ENCODE data around the gene RSRC1. TPM values are rescaled to one million over a fixed set of nuclear protein-coding genes. Genes with fewer than 3 reads are reported as not detected.
A peak's percentile ranks its signal among the peaks of the same experiment; 100 is the strongest.

Gene RSRC1
- total RNA-seq, 4 donors from 2014 or later, result 27.7 to 36.7 (median 31.9) TPM

GRCh38 chr3:158091531-158091930 is 18.4 kb upstream of the RSRC1 start:
- in situ Hi-C loops (cut with MboI; ENCODE audit: low sequenced_read_pairs in 4 of 4) (no loop called here), intact Hi-C loops (cut with DNase I; ENCODE audit: low total_unique reads) (no loop called here)
- H3K4me1 ChIP-seq, result no peaks in the 10 kb centered on the region

DNA sequence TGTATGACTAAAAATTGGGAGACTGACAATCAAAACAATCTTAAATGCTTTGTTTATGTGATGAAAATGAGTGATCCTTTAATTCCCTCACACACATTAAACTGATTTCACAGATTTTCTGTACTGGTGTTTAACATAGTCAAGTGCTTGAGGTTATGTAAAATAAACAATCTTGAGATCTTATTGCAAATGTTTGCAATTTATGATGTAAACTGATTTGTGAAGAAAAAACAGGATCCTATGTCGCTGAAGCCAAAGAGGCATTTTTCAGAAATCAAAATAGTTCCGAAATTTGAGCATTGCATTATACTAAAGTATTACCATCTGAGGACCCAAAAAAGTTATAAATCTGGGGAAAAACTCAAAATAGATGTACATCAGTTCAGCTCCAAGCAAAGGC is 16.4 kb upstream of the RSRC1 start:
- Histone ChIP-seq H3K4me3 (no peak overlapping the region), H3K4me1 (peaks cover 4 to 11% of the 10 kb centered on the region in 2 donors), H3K9me3 (no peaks in the 10 kb centered on the region), H3K27ac (no peak overlapping the region), H3K36me3 (no peaks in the 10 kb centered on the region), H3K27me3 (peaks cover 46 to 62% (median 62%) of the 10 kb centered on the region in 3 donors)
- ATAC-seq (no peak), DNase-seq (no peak)
- intact Hi-C loops (cut with DNase I; ENCODE audit: low total_unique reads), result no loop called here
- in situ Hi-C loops (cut with MboI; ENCODE audit: low sequenced_read_pairs in 4 of 4), result no loop called here
- TF ChIP-seq POLR2A (IDR thresholded peaks at IDR 0.05), result no peak
- TF ChIP-seq, protein P1, sequence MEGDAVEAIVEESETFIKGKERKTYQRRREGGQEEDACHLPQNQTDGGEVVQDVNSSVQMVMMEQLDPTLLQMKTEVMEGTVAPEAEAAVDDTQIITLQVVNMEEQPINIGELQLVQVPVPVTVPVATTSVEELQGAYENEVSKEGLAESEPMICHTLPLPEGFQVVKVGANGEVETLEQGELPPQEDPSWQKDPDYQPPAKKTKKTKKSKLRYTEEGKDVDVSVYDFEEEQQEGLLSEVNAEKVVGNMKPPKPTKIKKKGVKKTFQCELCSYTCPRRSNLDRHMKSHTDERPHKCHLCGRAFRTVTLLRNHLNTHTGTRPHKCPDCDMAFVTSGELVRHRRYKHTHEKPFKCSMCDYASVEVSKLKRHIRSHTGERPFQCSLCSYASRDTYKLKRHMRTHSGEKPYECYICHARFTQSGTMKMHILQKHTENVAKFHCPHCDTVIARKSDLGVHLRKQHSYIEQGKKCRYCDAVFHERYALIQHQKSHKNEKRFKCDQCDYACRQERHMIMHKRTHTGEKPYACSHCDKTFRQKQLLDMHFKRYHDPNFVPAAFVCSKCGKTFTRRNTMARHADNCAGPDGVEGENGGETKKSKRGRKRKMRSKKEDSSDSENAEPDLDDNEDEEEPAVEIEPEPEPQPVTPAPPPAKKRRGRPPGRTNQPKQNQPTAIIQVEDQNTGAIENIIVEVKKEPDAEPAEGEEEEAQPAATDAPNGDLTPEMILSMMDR (IDR thresholded peaks at IDR 0.05 in 4 of 5, conservative IDR thresholded peaks at IDR 0.05 in 1 of 5), result no peak

More at GRCh38 chr3:158091531-158091930, 18.4 kb upstream of the RSRC1 start:
- TF ChIP-seq, protein P1 (IDR thresholded peaks at IDR 0.05 in 4 of 5, conservative IDR thresholded peaks at IDR 0.05 in 1 of 5), result peak in 1 of 5 experiments; percentile 22
- TF ChIP-seq POLR2A (IDR thresholded peaks at IDR 0.05), result no peak
- ATAC-seq, result no peak
- peaks cover 27 to 50% (median 49%) of the 10 kb centered on the region in 3 donors for H3K27me3 ChIP-seq
- H3K4me3 ChIP-seq, result no peak overlapping the region
- H3K9me3 ChIP-seq, result no peaks in the 10 kb centered on the region
- no peak for DNase-seq
- H3K27ac ChIP-seq, result no peak overlapping the region
- H3K36me3 ChIP-seq, result no peaks in the 10 kb centered on the region

GRCh38 chr3:158094235-158095110 is 15.4 kb upstream of the RSRC1 start:
- TF ChIP-seq, protein P1 (IDR thresholded peaks at IDR 0.05 in 4 of 5, conservative IDR thresholded peaks at IDR 0.05 in 1 of 5), result no peak
- no peak for TF ChIP-seq POLR2A (IDR thresholded peaks at IDR 0.05)
- ATAC-seq (no peak), DNase-seq (no peak)
- Histone ChIP-seq H3K9me3 (no peaks in the 10 kb centered on the region), H3K36me3 (no peaks in the 10 kb centered on the region), H3K27ac (no peak overlapping the region), H3K27me3 (peaks cover 55 to 72% (median 68%) of the 10 kb centered on the region in 3 donors), H3K4me3 (peak overlapping the region in 1 of 4 donors; percentile 8), H3K4me1 (peaks cover 4 to 11% of the 10 kb centered on the region in 2 donors)
- intact Hi-C loops (cut with DNase I; ENCODE audit: low total_unique reads) (no loop called here), in situ Hi-C loops (cut with MboI; ENCODE audit: low sequenced_read_pairs in 4 of 4) (no loop called here)

- ATAC-seq, result no peak
- intact Hi-C loops (cut with DNase I; ENCODE audit: low total_unique reads) (no loop called here), in situ Hi-C loops (cut with MboI; ENCODE audit: low sequenced_read_pairs in 4 of 4) (no loop called here)
- no peak for TF ChIP-seq POLR2A (IDR thresholded peaks at IDR 0.05)
- TF ChIP-seq, protein P1 (IDR thresholded peaks at IDR 0.05 in 4 of 5, conservative IDR thresholded peaks at IDR 0.05 in 1 of 5), result no peak
- no peaks in the 10 kb centered on the region for H3K9me3 ChIP-seq
- no peak overlapping the region for H3K27ac ChIP-seq
- peaks cover 63 to 76% (median 75%) of the 10 kb centered on the region in 3 donors for H3K27me3 ChIP-seq
- peaks cover 4 to 11% of the 10 kb centered on the region in 2 donors for H3K4me1 ChIP-seq
- H3K4me3 ChIP-seq, result no peak overlapping the region
- DNase-seq, result no peak
- no peaks in the 10 kb centered on the region for H3K36me3 ChIP-seq
Observed at GRCh38 chr3:158095111-158095813, 14.6 kb upstream of the RSRC1 start.

Measured in gastrocnemius medialis (tissue), 4 donors.